Fibroblast of peridontal ligament (primary cell): ENCODE data around the gene CCDC78.

ENCODE experiments used
- DNase-seq: peaks from one replicate; pipeline ENCODE4 v3.0.0-alpha.2; 2010; ENCODE audit errors: extremely low read depth

CCDC78 gene

GRCh38 chr16:678858-679813 lies 47.1 kb downstream of the CCDC78 start:
- DNase-seq = peak; percentile 44

GRCh38 chr16:678209-678857 lies 47.9 kb downstream of the CCDC78 start:
- DNase-seq = no peak

- no peak for DNase-seq
These were observed 48.7 kb downstream of the CCDC78 start for GRCh38 chr16:677316-678190.

- DNase-seq = no peak
These were observed 49.3 kb downstream of the CCDC78 start for GRCh38 chr16:676913-677312.

GRCh38 chr16:676565-676902 lies 49.7 kb downstream of the CCDC78 start:
- no peak for DNase-seq

- DNase-seq = no peak
These were observed 50.2 kb downstream of the CCDC78 start for GRCh38 chr16:675884-676564.

- no peak for DNase-seq
These were observed 51.0 kb downstream of the CCDC78 start, which contains the start of gene RHBDL1 for GRCh38 chr16:674968-675883. Gene RHBDL1 (plus strand): TSS chr16:675671. CDS start chr16:675791, 120 bp downstream.

- no peak for DNase-seq
These were observed 51.9 kb downstream of the CCDC78 start for GRCh38 chr16:674214-674881.

- no peak for DNase-seq
These were observed 52.7 kb downstream of the CCDC78 start for GRCh38 chr16:673399-673991.

- DNase-seq = no peak
These were observed 53.4 kb downstream of the CCDC78 start for GRCh38 chr16:672851-673250.
